H9 (cell line): ENCODE data around the gene MIA3. TPM values are rescaled to one million over a fixed set of nuclear protein-coding genes. Genes with fewer than 3 reads are reported as not detected.

ENCODE experiments used
- DNase-seq: peaks from one replicate; pipeline ENCODE4 v3.0.0-alpha.2; 2017
- H2AFZ ChIP-seq: one replicate; pipeline ENCODE4 v1.6.1; 2013; ENCODE audit warnings: mild to moderate bottlenecking, low read length, control low read depth, moderate library complexity
- H2AK5ac ChIP-seq: 2 replicates; pipeline ENCODE4 v1.6.1; 2013; ENCODE audit warnings: low read length, control low read depth, mixed read lengths; ENCODE audit not compliant: insufficient read length
- H2BK120ac ChIP-seq: one replicate; pipeline ENCODE4 v1.6.1; 2013; ENCODE audit warnings: low read depth, mild to moderate bottlenecking, low read length, control low read depth, inconsistent platforms; ENCODE audit not compliant: poor library complexity, severe bottlenecking
- H2BK12ac ChIP-seq: 2 replicates; pipeline ENCODE4 v1.6.1; 2013; ENCODE audit warnings: low read length, control low read depth, mixed read lengths, low read depth; ENCODE audit not compliant: insufficient read length
- H2BK15ac ChIP-seq: 2 replicates; pipeline ENCODE4 v1.6.1; 2013; ENCODE audit warnings: low read depth, low read length, control low read depth
- H2BK20ac ChIP-seq: one replicate; pipeline ENCODE4 v1.6.1; 2013; ENCODE audit warnings: low read depth, mild to moderate bottlenecking, low read length, control low read depth, inconsistent platforms; ENCODE audit not compliant: poor library complexity, severe bottlenecking
- H2BK5ac ChIP-seq: 2 replicates; pipeline ENCODE4 v1.6.1; 2013; ENCODE audit warnings: low read length, control low read depth, mixed read lengths; ENCODE audit not compliant: insufficient read length
- H3K14ac ChIP-seq: 2 replicates; pipeline ENCODE4 v1.6.1; 2013; ENCODE audit warnings: low read length, control low read depth; ENCODE audit not compliant: insufficient read depth
- H3K18ac ChIP-seq: 2 replicates; pipeline ENCODE4 v1.6.1; 2013; ENCODE audit warnings: low read depth, mild to moderate bottlenecking, mixed read lengths, low read length, control low read depth; ENCODE audit not compliant: insufficient read length
- H3K23ac ChIP-seq: 2 replicates; pipeline ENCODE4 v1.6.1; 2013; ENCODE audit warnings: low read length, control low read depth, mixed read lengths, low read depth; ENCODE audit not compliant: insufficient read length
- H3K23me2 ChIP-seq: 2 replicates; pipeline ENCODE4 v1.6.1; 2013; ENCODE audit warnings: low read depth, mild to moderate bottlenecking, mixed read lengths, low read length, control low read depth; ENCODE audit not compliant: insufficient read length, poor library complexity, severe bottlenecking
- H3K27ac ChIP-seq: 2 replicates; pipeline ENCODE4 v1.5.1; 2013; ENCODE audit warnings: low read length, control low read depth, mixed read lengths, low read depth; ENCODE audit not compliant: insufficient read length
- H3K27me3 ChIP-seq: 2 replicates; pipeline ENCODE4 v1.6.1; 2013; ENCODE audit warnings: low read length, control low read depth, inconsistent platforms; ENCODE audit not compliant: insufficient read depth
- H3K4ac ChIP-seq: 2 replicates; pipeline ENCODE4 v1.6.1; 2013; ENCODE audit warnings: low read depth, mild to moderate bottlenecking, control low read depth, inconsistent platforms, low read length, moderate library complexity
- H3K4me1 ChIP-seq: 2 replicates; pipeline ENCODE4 v1.6.1; 2013; ENCODE audit warnings: low read length, control low read depth, inconsistent platforms; ENCODE audit not compliant: insufficient read depth
- H3K4me2 ChIP-seq: 2 replicates; pipeline ENCODE4 v1.6.1; 2013; ENCODE audit warnings: low read length, control low read depth, mixed read lengths; ENCODE audit not compliant: insufficient read length, insufficient read depth
- H3K56ac ChIP-seq: 2 replicates; pipeline ENCODE4 v1.6.1; 2013; ENCODE audit warnings: low read depth, mild to moderate bottlenecking, mixed read lengths, low read length, control low read depth; ENCODE audit not compliant: insufficient read length
- H3K79me1 ChIP-seq: 2 replicates; pipeline ENCODE4 v1.6.1; 2013; ENCODE audit warnings: low read depth, mild to moderate bottlenecking, moderate library complexity, low read length, control low read depth, inconsistent platforms; ENCODE audit not compliant: insufficient read depth, poor library complexity, severe bottlenecking
- H3K79me2 ChIP-seq: 2 replicates; pipeline ENCODE4 v1.6.1; 2013; ENCODE audit warnings: low read length, control low read depth, inconsistent platforms; ENCODE audit not compliant: insufficient read depth
- H3K9ac ChIP-seq: 2 replicates; pipeline ENCODE4 v1.6.1; 2013; ENCODE audit warnings: low read length, control low read depth, mixed read lengths; ENCODE audit not compliant: insufficient read length; ENCODE audit errors: extremely low read depth
- H3K9me3 ChIP-seq: one replicate; pipeline ENCODE4 v1.6.1; 2013; ENCODE audit warnings: low read depth, low read length, inconsistent platforms; ENCODE audit not compliant: control insufficient read depth
- H3T11ph ChIP-seq: one replicate; pipeline ENCODE4 v1.6.1; 2013; ENCODE audit warnings: mild to moderate bottlenecking, low read length, control low read depth, inconsistent platforms
- H4K20me1 ChIP-seq: one replicate; pipeline ENCODE4 v1.6.1; 2013; ENCODE audit not compliant: control insufficient read depth, insufficient read length, insufficient read depth
- H4K5ac ChIP-seq: 2 replicates; pipeline ENCODE4 v1.6.1; 2013; ENCODE audit warnings: low read depth, mild to moderate bottlenecking, mixed read lengths, low read length, control low read depth; ENCODE audit not compliant: insufficient read length
- H4K8ac ChIP-seq: replicated peaks from 2 replicates; pipeline ENCODE4 v1.6.1; 2013; ENCODE audit warnings: low read length, control low read depth, mixed read lengths, low read depth; ENCODE audit not compliant: insufficient read length
- H4K91ac ChIP-seq: 2 replicates; pipeline ENCODE4 v1.6.1; 2013; ENCODE audit warnings: low read depth, mild to moderate bottlenecking, moderate library complexity, mixed read lengths, low read length, control low read depth; ENCODE audit not compliant: insufficient read length
- H3K27ac Mint-ChIP-seq, 3 experiments: 2 replicates in 2 of 3; 3 replicates in 1 of 3; pipeline ENCODE4 v1.8.0; 2020 to 2021; ENCODE audit warnings: mixed read lengths in 3 of 3, mild to moderate bottlenecking in 1 of 3, moderate library complexity in 1 of 3
- H3K27me3 Mint-ChIP-seq: 2 replicates; pipeline ENCODE4 v1.8.0; 2021; ENCODE audit warnings: low read depth, mild to moderate bottlenecking, moderate library complexity, mixed read lengths
- H3K36me3 Mint-ChIP-seq, 3 experiments: 2 replicates in 2 of 3; 3 replicates in 1 of 3; pipeline ENCODE4 v1.8.0; 2020 to 2021; ENCODE audit warnings: low read depth in 3 of 3, mixed read lengths in 3 of 3; ENCODE audit not compliant: insufficient read depth in 1 of 3
- H3K4me1 Mint-ChIP-seq, 2 experiments: 2 replicates each; pipeline ENCODE4 v1.8.0; 2020; ENCODE audit warnings: mixed read lengths in 2 of 2
- H3K4me3 Mint-ChIP-seq, 2 experiments: 2 replicates in 1 of 2; 3 replicates in 1 of 2; pipeline ENCODE4 v1.8.0; 2020 to 2021; ENCODE audit warnings: mild to moderate bottlenecking in 2 of 2, mixed read lengths in 2 of 2, moderate library complexity in 1 of 2
- H3K9me3 Mint-ChIP-seq, 2 experiments: 2 replicates in 1 of 2; 3 replicates in 1 of 2; pipeline ENCODE4 v1.8.0; 2020; ENCODE audit warnings: mild to moderate bottlenecking in 2 of 2, mixed read lengths in 2 of 2, moderate library complexity in 1 of 2
- CTCF ChIP-seq: fragments of 200-600 bp; sonication (generic); conservative IDR thresholded peaks from 3 replicates; pipeline ENCODE4 v1.8.0; 2021; ENCODE audit warnings: antibody characterized with exemption, mild to moderate bottlenecking
- WGBS: extraction: QIAGEN DNeasy Blood & Tissue Kit; methylation state at CpG from one replicate; pipeline ENCODE4 v1.1.7; 2013; ENCODE audit warnings: missing lambda C conversion rate, low lambda C conversion rate, mixed read lengths; ENCODE audit not compliant: insufficient read length; ENCODE audit errors: extremely low coverage; 5-methylcytosine and 5-hydroxymethylcytosine counted together
- total RNA-seq: library from RNA; stranded (reverse); gene quantifications from 2 replicates; pipeline ENCODE4 v1.2.1, GENCODE V29; 2021

The MIA3 gene
- total RNA-seq, 1 experiment from 2014 or later: 55.5 TPM

- Histone ChIP-seq H2BK120ac (no peak overlapping the region), H2BK12ac (no peak overlapping the region), H4K8ac (no peak overlapping the region), H3T11ph (no peak overlapping the region), H3K79me2 (no peaks in the 10 kb centered on the region), H3K27me3 (no peaks in the 10 kb centered on the region), H3K79me1 (peaks cover 2% of the 10 kb centered on the region), H2BK5ac (no peak overlapping the region), H2BK15ac (no peak overlapping the region), H3K9ac (no peak overlapping the region), H4K91ac (no peak overlapping the region), H3K27ac (no peak overlapping the region), H3K14ac (no peak overlapping the region), H3K4me2 (no peak overlapping the region), H2AFZ (no peak overlapping the region), H3K23me2 (peaks cover 12% of the 10 kb centered on the region), H3K18ac (no peak overlapping the region), H3K56ac (no peak overlapping the region), H2BK20ac (no peak overlapping the region), H4K5ac (no peak overlapping the region), H3K4ac (no peak overlapping the region), H2AK5ac (no peak overlapping the region), H3K4me1 (no peaks in the 10 kb centered on the region; the same call in 1 of the 2 replicates), H3K23ac (no peak overlapping the region), H3K9me3 (no peaks in the 10 kb centered on the region), H4K20me1 (no peaks in the 10 kb centered on the region)
- no peaks in the 10 kb centered on the region for H3K27me3 Mint-ChIP-seq
- H3K4me3 Mint-ChIP-seq: no peak overlapping the region
- no peak for DNase-seq
- peak overlapping the region in 1 of 3 experiments; percentile 55; a peak in 1 of 7 replicates for H3K27ac Mint-ChIP-seq
- WGBS: no CpG with 5 or more reads among the region's 5 CpGs
- H3K4me1 Mint-ChIP-seq: peaks cover 13 to 14% of the 10 kb centered on the region in 2 experiments
- H3K36me3 Mint-ChIP-seq: peaks cover 12 to 30% (median 29%) of the 10 kb centered on the region in 3 experiments; a peak in 6 of 7 replicates
- TF ChIP-seq CTCF: no peak
- no peaks in the 10 kb centered on the region for H3K9me3 Mint-ChIP-seq
Observed at GRCh38 chr1:222641269-222641948, 23.5 kb downstream of the MIA3 start.
